NCI-H1436 treated with DMSO at 0.1 percent for 48 hours (cell line): Measurements from ENCODE around the gene ASB11.

Source experiments
- DNase-seq: peaks from one replicate; lab custom pipeline; 2025; lab: John Stamatoyannopoulos, UW

ASB11 gene, protein sequence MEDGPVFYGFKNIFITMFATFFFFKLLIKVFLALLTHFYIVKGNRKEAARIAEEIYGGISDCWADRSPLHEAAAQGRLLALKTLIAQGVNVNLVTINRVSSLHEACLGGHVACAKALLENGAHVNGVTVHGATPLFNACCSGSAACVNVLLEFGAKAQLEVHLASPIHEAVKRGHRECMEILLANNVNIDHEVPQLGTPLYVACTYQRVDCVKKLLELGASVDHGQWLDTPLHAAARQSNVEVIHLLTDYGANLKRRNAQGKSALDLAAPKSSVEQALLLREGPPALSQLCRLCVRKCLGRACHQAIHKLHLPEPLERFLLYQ

DNA sequence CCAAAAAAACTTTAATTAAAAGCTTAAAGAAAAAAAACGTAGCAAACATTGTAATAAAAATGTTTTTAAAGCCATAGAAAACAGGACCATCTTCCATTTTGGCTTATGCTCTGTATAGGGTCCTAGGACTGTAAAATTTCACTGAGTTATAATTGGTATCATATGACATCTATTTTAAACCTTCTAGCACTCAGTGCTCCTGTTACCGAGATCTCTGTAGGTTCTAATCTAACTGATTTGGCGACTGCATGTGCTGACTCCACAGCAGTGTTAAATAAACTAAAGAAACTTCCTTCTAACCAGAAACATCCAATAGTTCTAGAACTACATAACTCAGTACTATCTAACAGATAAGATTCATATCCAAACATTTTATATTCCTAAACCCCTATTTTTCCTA lies at the start of gene ASB11:
ASB11 (minus strand) TSS at position 132 of the 400 bp plus-strand sequence; CDS start at position 97, 35 bp downstream.
- no peak for DNase-seq

GRCh38 chrX:15359701-15360100 lies 44.3 kb upstream of the ASB11 start:
- DNase-seq: no peak

DNA sequence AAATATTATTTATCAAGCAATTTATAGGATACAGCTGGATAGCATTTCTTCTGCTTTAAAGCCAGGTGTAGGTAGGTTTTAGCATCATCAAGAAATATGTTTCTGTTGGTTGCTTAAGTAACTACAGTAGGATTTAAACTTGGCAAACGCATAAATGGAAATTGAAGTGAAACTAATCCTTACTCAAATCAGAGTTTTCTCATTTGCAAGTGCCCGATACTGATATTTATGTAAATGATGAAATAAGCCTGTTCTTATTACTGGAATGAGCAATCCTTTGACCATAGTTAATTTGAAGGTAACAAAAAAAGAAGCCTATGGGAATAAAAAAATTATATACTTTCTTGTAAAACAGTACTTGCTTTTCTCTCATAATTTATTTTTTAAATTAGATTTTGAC lies 43.1 kb upstream of the ASB11 start:
- no peak for DNase-seq

- no peak for DNase-seq
These were observed 41.0 kb upstream of the ASB11 start for GRCh38 chrX:15356444-15356843.

DNA sequence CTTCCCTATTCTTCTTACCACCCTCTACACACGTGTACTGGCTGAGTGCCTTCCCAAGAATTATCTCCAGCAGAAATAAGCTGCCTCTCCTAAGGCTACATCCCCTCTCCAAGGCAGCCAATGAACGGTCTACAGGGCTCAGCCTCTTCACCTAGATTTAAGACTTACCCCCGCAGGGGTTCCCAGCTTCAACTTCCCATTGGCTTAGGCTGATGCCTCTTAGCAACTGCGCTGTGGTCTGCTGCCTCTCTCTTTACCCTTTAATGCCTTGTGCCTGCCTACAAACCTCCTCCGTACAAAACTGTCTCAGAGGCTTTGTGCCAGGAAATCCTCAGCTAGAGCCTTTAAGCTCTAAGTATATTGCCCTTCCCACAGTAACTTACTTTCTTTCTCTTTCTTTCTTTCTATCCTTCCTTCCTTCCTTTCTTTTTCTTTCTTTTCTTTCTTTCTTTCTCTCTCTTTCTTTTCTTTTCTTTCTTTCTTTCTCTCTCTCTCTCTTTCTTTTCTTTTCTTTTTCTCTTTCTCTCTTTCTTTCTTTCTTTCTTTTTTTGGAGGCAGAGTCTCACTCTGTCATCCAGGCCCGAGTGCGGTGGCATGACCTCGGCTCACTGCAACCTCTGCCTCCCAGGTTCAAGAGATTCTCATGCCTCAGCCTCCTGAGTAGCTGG lies 35.0 kb upstream of the ASB11 start:
- DNase-seq: no peak

- no peak for DNase-seq
These were observed 33.6 kb upstream of the ASB11 start for GRCh38 chrX:15349046-15349445.

DNA sequence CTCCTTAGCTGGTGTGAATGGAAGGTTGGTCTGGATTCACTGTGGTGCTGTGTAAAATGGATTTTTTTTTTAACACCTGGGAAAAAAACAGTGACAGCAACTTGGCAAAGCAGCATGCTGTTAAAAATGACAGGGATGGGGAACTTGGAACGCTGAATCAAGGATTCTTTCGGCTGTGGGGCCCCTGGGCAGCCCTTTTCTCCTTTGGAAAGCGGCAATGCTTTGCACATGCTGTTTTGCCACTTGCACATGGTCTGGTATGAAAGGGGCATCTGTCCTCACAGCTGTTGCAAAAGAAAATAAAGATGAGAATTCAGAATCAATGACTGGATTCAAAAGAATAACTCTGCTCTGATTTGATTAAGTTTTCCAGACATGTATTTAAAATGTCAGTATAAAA lies 30.5 kb upstream of the ASB11 start:
- DNase-seq: no peak

DNA sequence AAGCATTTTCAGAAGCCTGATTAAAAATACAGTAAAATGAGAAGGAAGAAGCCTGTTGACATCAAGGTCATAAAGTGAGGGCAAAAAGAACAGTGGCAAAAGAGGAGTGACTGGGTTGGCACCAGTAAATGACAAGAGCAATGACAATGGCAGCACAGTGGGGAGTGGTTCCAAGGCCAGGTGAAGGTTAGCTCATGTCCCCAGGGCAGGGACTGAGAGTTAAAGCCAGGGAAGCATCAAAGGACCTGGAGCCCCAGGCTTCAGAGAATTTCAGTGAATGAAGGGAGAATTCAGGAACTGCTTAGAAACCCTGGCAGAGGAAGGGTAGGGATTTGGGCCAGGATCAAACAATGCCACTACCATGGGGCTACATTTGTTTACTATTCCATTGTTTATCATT lies 28.7 kb upstream of the ASB11 start:
- DNase-seq: no peak

DNA sequence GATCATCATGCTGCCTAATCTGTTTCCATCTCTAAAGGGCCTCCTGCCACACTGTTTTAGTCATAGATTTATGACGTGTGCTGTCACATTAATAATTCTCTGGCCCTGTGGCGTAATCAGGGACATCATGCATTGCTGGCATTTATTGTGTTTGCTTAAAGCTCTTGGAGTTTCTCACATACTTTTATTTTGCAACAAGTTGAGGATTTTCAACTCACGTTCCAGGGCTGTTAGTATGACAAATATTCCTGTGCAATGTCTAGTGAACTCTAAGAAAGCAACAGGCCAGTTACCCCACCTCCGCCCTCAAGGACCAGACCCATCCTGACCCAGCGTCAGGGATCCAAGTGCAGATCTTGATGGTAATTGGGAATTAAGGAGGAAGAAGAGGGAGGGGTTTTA lies 27.6 kb upstream of the ASB11 start:
- DNase-seq: no peak

GRCh38 chrX:15340867-15341266 lies 25.4 kb upstream of the ASB11 start:
- DNase-seq: no peak

DNA sequence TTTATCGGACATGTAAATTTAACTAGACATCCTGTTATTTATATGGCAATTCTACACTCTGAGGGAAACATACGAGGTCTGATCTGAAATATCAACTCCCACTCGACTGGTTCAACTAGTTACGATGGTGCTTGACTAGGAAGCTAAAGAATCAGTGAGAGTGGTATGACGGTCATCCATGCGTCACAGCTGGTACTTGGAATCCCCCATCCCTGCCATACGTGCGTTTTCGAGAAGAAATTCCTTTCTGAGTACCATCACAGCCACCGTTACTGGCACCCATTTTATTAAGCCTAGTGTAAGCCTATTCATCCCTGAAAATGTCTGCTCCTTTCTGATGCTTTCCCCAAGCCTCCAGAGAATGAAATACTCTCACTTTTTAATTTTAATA lies 20.6 kb upstream of the ASB11 start:
- no peak for DNase-seq

GRCh38 chrX:15335135-15336022 lies 19.9 kb upstream of the ASB11 start, which contains the start of gene PIGA:
Gene PIGA (minus strand): TSS chrX:15335523. CDS start chrX:15331930, 3,593 bp downstream.
- peak; percentile 75 for DNase-seq

DNA sequence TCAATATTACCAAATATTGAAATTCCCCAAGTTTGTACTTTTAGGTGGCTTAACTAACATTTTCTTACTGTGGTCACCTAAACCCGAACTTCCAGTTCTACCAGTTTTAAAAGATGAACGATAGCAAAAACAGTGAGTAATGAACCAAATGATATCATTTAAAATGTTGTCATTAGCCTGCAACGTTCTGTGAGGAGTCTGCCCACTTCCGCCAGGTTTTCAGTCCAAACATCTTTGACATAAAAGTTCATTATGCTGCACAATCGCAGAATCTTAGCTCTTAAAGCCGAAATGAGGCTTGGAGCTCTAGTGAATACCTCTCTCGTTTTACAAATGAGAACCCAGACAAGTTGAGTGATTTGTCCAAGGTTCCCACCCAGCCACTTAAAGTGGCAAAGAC lies 19.1 kb upstream of the ASB11 start:
- no peak for DNase-seq

- no peak for DNase-seq
These were observed 13.4 kb upstream of the ASB11 start for GRCh38 chrX:15328821-15329220.

GRCh38 chrX:15328131-15328530 lies 12.7 kb upstream of the ASB11 start:
- no peak for DNase-seq

DNA sequence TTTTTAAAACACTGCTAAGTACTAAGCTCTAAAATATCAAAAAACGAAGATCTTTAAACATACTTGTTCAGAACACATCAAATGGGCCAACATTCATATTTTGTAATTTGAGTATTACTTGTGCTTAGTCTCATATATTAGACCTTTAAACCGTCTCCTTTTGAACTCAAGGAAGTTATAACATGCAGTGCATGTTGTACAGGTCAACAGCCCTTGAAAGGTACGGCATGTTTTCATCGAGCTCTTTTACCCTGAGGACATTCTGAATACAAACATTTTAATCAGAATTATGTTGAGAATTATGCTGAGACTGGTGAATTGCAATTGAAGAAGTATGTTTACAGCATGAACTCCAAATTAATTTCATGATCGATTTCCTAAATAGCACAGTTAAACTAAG lies 7.0 kb upstream of the ASB11 start:
- DNase-seq: no peak

DNA sequence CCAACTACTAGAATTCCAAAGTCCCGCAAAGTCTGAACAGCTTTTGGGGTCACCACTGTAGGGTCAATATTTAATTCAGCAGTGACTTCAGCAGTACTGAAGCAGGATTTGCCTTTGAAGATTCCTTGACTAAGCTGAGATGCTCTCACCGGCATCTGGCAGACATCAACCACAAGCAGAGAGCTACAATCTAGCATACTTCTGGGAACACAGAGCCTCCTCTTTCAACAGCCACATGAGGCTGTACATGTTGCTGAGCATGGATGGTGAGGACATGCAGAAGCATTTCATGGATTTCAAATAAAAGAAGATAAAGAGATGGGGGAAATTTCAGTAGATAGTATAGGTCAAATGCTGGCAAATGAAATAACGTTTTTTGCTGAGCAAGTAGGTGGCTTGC lies 6.6 kb upstream of the ASB11 start:
- no peak for DNase-seq

DNA sequence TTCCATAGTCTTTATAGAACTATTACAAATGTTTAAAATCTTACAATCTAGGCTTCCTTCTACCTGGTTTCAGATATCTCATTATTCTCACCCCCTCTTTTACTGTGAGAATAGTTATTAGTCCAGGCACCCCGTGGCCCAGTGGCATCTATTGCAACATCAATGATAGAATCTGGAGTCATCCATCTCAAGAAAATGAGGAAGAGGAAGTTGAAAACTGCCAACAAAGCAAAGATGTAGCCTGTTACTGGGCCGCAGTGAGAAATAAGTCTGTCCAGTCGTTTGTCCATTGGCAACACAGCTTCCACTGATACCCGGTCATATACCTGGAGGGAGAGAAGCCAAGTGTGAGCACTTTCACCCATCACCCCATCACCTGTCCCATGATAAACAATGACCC lies 6.0 kb upstream of the ASB11 start:
- DNase-seq: no peak

GRCh38 chrX:15320297-15320696 lies 4.9 kb upstream of the ASB11 start:
- DNase-seq: no peak

DNA sequence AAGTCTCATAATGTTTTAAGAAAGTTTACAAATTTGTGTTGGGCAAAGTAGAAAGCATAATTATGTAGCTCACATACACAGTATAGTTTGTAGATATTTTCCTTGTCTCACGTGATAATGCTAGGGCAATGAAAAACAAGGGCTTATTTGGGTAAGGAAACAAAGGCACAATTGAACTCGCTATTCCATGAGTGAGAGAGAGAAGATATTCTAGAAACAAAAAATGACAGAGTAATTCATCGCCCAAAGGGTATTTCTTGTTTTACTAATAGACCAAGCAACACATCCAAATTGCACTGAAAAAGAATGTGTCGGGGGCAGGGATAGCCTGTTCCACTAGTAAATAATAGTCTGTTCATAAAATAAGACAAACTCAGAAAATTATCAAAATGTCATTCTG lies 3.6 kb upstream of the ASB11 start:
- DNase-seq: no peak

DNA sequence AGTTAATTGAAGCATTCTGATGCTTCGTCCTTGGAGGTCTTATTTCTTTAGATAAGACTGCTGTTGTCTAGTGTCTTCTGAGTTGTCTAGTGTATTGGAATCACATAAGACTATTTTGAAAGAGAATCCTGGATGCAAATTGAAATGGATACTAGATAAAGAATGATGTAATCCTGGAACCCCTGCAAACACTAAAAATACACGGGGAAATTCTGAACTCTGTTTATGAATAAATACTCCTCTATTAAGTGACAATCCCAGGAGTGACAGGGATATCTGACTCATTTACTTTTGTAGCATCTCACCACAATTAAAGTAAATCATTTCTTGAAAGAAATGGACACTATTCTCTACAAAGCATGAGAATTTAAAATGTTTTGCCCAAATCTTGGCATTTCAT lies 968 bp downstream of the ASB11 start:
- no peak for DNase-seq

DNA sequence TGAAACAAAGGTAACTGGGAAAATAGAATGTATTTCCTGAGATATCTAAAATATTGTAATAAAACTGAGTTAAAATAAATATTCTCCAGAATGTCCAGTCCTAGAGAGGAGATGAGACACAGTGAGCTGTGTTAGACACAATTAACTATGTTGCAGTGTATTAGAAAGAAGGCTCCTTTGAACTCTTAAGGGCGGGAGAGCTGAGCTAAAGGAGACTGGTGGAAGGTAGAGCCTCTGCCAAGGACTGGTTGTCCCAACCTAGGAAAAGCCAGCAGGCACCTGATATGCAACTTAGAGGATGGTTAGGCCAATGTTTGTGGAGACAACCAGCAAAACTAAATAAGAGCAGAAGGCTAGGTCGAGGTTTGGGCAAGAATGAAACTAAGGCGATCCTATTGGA lies 4.3 kb downstream of the ASB11 start:
- DNase-seq: no peak

GRCh38 chrX:15310117-15310516 lies 5.3 kb downstream of the ASB11 start:
- peak; percentile 9 for DNase-seq
